HepG2 (cell line): ENCODE data around the gene NXT1. TPM values are rescaled to one million over a fixed set of nuclear protein-coding genes. Genes with fewer than 3 reads are reported as not detected.

ENCODE experiments used
- ATF2 ChIP-seq: sonication (generic); formaldehyde crosslinking; IDR thresholded peaks from 2 replicates; pipeline ENCODE4 v1.4.0; 2020; ENCODE audit warnings: missing genetic modification reagents
- DNMT3B ChIP-seq: conservative IDR thresholded peaks from 2 replicates; pipeline ENCODE4 v1.6.1; 2016; ENCODE audit warnings: missing biosample characterization, control low read depth
- MLXIP ChIP-seq: sonication (generic); formaldehyde crosslinking; IDR thresholded peaks from 2 replicates; pipeline ENCODE4 v1.9.0; 2021; ENCODE audit warnings: missing genetic modification reagents, borderline replicate concordance
- MXI1 ChIP-seq: IDR thresholded peaks from 3 replicates; pipeline ENCODE4 v1.6.1; 2012; ENCODE audit warnings: low read depth, low read length, inconsistent platforms, borderline replicate concordance
- NFIC ChIP-seq: IDR thresholded peaks from 2 replicates; pipeline ENCODE4 v1.6.1; 2012; ENCODE audit warnings: mild to moderate bottlenecking, low read length, inconsistent platforms
- REPIN1 ChIP-seq: sonication (generic); formaldehyde crosslinking; IDR thresholded peaks from 2 replicates; pipeline ENCODE4 v1.8.0; 2022; ENCODE audit warnings: missing genetic modification reagents, low read depth, mild to moderate bottlenecking, borderline replicate concordance
- ZNF10 ChIP-seq: sonication (generic); formaldehyde crosslinking; IDR thresholded peaks from 2 replicates; pipeline ENCODE4 v1.4.0; 2020; ENCODE audit warnings: mild to moderate bottlenecking, low read depth, missing genetic modification reagents, borderline replicate concordance
- ZNF552 ChIP-seq: sonication (generic); formaldehyde crosslinking; IDR thresholded peaks from 2 replicates; pipeline ENCODE4 v1.9.0; 2022; ENCODE audit warnings: missing genetic modification reagents, mild to moderate bottlenecking, borderline replicate concordance
- ZNF747 ChIP-seq: sonication (generic); formaldehyde crosslinking; IDR thresholded peaks from 2 replicates; pipeline ENCODE4 v1.8.1; 2023; ENCODE audit warnings: missing genetic modification reagents, mild to moderate bottlenecking, borderline replicate concordance
- polyA plus RNA-seq, 8 experiments: library from polyadenylated mRNA; depleted of rRNA in 3 of 8; stranded (reverse) in 7 of 8; unstranded in 1 of 8; fragments of >200 nt; fragmentation: Illumina TruSeq in 4 of 8; extraction: Trizol in 4 of 8; gene quantifications; 2 replicates each; pipeline versions ENCODE4 v1.2.1 to v1.2.3, GENCODE V29; 2011 to 2016; ENCODE audit warnings: low read depth in 4 of 8, missing spikeins in 1 of 8, mixed read lengths in 1 of 8; ENCODE audit not compliant: insufficient read depth in 1 of 8
- total RNA-seq, 5 experiments: library from RNA; depleted of rRNA; stranded (reverse); fragments of >200 nt; fragmentation: Illumina TruSeq; extraction: Trizol; gene quantifications; 2 replicates each; pipeline ENCODE4 v1.2.3, GENCODE V29; 2016; ENCODE audit warnings: low read depth in 1 of 5
- TF ChIP-seq, protein P1 (sequence below): sonication (generic); formaldehyde crosslinking; IDR thresholded peaks from 2 replicates; pipeline ENCODE4 v1.4.0; 2020; ENCODE audit warnings: mild to moderate bottlenecking, low read depth, missing genetic modification reagents
- TF ChIP-seq, protein P2 (sequence below): IDR thresholded peaks from 2 replicates; pipeline ENCODE4 v1.6.1; 2016; ENCODE audit warnings: mild to moderate bottlenecking
- TF ChIP-seq, protein P3 (sequence below): sonication (generic); formaldehyde crosslinking; IDR thresholded peaks from 2 replicates; pipeline ENCODE4 v1.4.0; 2020; ENCODE audit warnings: mild to moderate bottlenecking, missing genetic modification reagents, borderline replicate concordance
- TF ChIP-seq, protein P4 (sequence below): sonication (generic); formaldehyde crosslinking; IDR thresholded peaks from 2 replicates; pipeline ENCODE4 v1.4.0; 2020; ENCODE audit warnings: mild to moderate bottlenecking, missing genetic modification reagents

Gene NXT1
- total and polyA plus RNA-seq, 2 of the 13 experiments (the other 11 are each of a cell fraction or from before 2014, with no cell fraction given) = 35.6 to 65.9 TPM

- TF ChIP-seq ATF2 (CRISPR knock-in tag) = peak; percentile 83
- peak; percentile 93; the same call in 2 of the 3 replicates for TF ChIP-seq MXI1
- TF ChIP-seq, protein P1, sequence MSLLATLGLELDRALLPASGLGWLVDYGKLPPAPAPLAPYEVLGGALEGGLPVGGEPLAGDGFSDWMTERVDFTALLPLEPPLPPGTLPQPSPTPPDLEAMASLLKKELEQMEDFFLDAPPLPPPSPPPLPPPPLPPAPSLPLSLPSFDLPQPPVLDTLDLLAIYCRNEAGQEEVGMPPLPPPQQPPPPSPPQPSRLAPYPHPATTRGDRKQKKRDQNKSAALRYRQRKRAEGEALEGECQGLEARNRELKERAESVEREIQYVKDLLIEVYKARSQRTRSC (CRISPR knock-in tag) = no peak
- TF ChIP-seq, protein P2, sequence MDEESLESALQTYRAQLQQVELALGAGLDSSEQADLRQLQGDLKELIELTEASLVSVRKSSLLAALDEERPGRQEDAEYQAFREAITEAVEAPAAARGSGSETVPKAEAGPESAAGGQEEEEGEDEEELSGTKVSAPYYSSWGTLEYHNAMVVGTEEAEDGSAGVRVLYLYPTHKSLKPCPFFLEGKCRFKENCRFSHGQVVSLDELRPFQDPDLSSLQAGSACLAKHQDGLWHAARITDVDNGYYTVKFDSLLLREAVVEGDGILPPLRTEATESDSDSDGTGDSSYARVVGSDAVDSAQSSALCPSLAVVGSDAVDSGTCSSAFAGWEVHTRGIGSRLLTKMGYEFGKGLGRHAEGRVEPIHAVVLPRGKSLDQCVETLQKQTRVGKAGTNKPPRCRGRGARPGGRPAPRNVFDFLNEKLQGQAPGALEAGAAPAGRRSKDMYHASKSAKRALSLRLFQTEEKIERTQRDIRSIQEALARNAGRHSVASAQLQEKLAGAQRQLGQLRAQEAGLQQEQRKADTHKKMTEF (CRISPR knock-in tag) = peak; percentile 97
- TF ChIP-seq, protein P3, sequence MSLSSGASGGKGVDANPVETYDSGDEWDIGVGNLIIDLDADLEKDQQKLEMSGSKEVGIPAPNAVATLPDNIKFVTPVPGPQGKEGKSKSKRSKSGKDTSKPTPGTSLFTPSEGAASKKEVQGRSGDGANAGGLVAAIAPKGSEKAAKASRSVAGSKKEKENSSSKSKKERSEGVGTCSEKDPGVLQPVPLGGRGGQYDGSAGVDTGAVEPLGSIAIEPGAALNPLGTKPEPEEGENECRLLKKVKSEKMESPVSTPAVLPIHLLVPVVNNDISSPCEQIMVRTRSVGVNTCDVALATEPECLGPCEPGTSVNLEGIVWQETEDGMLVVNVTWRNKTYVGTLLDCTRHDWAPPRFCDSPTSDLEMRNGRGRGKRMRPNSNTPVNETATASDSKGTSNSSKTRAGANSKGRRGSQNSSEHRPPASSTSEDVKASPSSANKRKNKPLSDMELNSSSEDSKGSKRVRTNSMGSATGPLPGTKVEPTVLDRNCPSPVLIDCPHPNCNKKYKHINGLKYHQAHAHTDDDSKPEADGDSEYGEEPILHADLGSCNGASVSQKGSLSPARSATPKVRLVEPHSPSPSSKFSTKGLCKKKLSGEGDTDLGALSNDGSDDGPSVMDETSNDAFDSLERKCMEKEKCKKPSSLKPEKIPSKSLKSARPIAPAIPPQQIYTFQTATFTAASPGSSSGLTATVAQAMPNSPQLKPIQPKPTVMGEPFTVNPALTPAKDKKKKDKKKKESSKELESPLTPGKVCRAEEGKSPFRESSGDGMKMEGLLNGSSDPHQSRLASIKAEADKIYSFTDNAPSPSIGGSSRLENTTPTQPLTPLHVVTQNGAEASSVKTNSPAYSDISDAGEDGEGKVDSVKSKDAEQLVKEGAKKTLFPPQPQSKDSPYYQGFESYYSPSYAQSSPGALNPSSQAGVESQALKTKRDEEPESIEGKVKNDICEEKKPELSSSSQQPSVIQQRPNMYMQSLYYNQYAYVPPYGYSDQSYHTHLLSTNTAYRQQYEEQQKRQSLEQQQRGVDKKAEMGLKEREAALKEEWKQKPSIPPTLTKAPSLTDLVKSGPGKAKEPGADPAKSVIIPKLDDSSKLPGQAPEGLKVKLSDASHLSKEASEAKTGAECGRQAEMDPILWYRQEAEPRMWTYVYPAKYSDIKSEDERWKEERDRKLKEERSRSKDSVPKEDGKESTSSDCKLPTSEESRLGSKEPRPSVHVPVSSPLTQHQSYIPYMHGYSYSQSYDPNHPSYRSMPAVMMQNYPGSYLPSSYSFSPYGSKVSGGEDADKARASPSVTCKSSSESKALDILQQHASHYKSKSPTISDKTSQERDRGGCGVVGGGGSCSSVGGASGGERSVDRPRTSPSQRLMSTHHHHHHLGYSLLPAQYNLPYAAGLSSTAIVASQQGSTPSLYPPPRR (CRISPR knock-in tag) = peak; percentile 46; the same call in 1 of the 2 replicates
- TF ChIP-seq MLXIP (CRISPR knock-in tag) = peak; percentile 61; the same call in 1 of the 2 replicates
- TF ChIP-seq ZNF552 (CRISPR knock-in tag) = no peak
- TF ChIP-seq ZNF747 (CRISPR knock-in tag) = peak; percentile 67; the same call in 1 of the 2 replicates
- no peak; the same call in 1 of the 2 replicates for TF ChIP-seq DNMT3B (CRISPR knock-in tag)
- TF ChIP-seq, protein P4, sequence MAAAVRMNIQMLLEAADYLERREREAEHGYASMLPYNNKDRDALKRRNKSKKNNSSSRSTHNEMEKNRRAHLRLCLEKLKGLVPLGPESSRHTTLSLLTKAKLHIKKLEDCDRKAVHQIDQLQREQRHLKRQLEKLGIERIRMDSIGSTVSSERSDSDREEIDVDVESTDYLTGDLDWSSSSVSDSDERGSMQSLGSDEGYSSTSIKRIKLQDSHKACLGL = no peak; the same call in 1 of the 2 replicates
- no peak; the same call in 1 of the 2 replicates for TF ChIP-seq REPIN1 (CRISPR knock-in tag)
- no peak for TF ChIP-seq NFIC
- TF ChIP-seq ZNF10 (CRISPR knock-in tag) = no peak
Measured at GRCh38 chr20:23357767-23358562, 7.4 kb downstream of the NXT1 start (continued).
